Measurements from ENCODE around the gene SPSB2.

The SPSB2 gene

DNA sequence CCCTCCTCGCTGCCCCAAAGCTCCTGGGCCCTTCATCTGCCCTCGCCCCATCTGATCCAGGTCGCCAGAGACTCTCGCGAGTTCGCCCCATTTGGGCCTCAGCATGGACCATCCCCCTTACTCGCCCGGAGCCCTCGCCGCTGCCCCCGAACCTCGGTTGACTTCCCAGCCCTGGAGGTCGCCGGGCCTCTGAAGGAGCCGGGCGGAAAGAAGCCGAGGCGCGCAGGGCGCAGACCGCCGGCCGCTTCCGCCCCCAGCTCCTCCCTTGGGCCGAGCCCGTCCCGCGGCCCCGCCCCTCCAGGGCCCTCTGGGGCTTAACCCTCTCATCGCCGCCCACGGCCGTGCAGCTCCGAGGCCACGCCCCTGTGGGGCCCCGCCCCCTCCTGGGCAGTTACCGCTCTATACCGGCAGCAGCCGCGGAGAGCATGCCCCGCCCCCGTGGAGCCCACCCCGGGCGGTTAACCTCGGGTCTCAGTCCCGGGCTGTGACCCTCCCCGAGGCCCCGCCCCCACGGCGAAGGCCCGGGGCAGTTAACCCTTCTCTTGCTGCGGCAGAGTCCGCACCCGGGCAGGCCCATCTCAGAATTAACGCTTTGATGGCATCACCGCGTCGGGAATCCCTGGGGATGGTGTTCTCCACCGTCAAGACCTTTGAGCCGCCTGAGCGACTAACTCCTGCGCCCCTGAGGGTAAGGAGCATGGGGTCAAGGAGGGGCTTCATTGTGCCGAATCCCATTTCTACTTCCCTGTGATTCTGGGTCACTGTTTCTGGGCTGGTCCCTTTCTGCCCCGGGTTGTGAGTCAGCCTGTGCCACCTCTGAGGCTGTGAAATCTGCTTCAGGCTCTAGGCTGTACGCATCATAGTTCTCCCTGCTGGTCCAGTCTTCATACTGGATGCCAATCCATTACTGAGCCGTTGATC lies at the start of gene SPSB2:
TSS of gene SPSB2 (minus strand) at position 210 of the 921 bp plus-strand sequence. CDS start 402 bp downstream, outside the sequence.
- Mint-ChIP-seq H3K27ac (peak within 1 kb of the TSS; percentile 75), H3K9me3 (ENCODE audit: low read depth) (no peaks in the 10 kb centered on the region), H3K36me3 (peaks cover 8% of the 10 kb centered on the region), H3K27me3 (no peaks in the 10 kb centered on the region), H3K4me1 (ENCODE audit: low read depth) (peaks cover 47% of the 10 kb centered on the region), H3K4me3 (peak within 1 kb of the TSS; percentile 89)

DNA sequence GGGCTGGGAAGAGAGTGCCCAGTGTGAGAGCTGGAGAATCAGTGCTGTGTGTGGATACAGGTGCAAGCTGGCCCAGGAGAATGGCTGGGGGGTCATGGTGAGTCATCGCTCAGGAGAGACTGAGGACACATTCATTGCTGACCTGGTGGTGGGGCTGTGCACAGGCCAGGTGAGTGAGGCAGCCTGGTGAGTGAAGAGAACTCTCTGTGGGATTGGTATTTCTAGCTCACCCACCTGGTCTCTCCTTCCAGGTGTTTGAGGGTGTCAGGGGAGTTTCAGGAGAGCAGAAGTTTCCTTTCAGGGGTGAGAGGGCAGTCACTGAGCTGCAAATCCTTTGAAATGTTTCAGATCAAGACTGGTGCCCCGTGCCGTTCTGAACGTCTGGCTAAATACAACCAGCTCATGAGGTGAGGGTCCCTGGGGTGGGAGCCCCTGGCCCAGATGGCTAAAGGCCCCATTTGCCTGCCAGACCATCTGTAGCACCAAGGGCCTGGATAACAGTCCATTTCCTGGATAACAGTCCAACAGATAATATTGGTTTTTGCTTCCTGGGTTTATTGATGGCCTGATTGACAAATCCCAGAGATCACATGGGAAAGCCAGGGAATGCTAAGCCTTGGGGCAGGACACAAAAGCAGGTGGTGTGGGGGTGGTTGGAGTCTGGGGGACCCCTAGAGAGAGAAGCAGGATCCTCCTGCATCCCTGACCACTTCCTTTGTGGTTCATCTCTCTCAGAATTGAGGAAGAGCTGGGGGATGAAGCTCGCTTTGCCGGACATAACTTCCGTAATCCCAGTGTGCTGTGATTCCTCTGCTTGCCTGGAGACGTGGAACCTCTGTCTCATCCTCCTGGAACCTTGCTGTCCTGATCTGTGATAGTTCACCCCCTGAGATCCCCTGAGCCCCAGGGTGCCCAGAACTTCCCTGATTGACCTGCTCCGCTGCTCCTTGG lies 49.2 kb upstream of the SPSB2 start:
- H3K4me1 Mint-ChIP-seq (ENCODE audit: low read depth), result peaks cover 22% of the 10 kb centered on the region
- no peaks in the 10 kb centered on the region for H3K27me3 Mint-ChIP-seq
- peaks cover 2% of the 10 kb centered on the region for H3K36me3 Mint-ChIP-seq
- no peaks in the 10 kb centered on the region for H3K9me3 Mint-ChIP-seq (ENCODE audit: low read depth)
- no peak overlapping the region for H3K27ac Mint-ChIP-seq
- H3K4me3 Mint-ChIP-seq, result no peak overlapping the region

DNA sequence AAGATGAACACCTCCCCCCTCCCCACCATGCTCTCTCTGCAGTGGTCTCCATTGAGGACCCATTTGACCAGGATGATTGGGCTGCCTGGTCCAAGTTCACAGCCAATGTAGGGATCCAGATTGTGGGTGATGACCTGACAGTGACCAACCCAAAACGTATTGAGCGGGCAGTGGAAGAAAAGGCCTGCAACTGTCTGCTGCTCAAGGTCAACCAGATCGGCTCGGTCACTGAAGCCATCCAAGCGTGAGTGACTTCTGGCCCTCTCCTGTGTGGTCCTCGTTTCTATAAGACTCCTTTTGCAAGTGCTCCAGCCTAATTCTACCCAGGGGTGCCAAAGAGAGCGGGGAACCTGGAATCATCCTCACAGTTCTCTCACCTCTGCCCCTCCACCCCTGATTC lies 48.4 kb upstream of the SPSB2 start:
- Mint-ChIP-seq H3K36me3 (peaks cover 2% of the 10 kb centered on the region), H3K4me1 (ENCODE audit: low read depth) (peaks cover 18% of the 10 kb centered on the region), H3K27ac (peak overlapping the region; percentile 16), H3K4me3 (no peak overlapping the region), H3K27me3 (no peaks in the 10 kb centered on the region), H3K9me3 (ENCODE audit: low read depth) (no peaks in the 10 kb centered on the region)

- H3K4me1 Mint-ChIP-seq (ENCODE audit: low read depth), result peaks cover 25% of the 10 kb centered on the region
- H3K27me3 Mint-ChIP-seq, result no peaks in the 10 kb centered on the region
- H3K27ac Mint-ChIP-seq, result no peak overlapping the region
- no peak overlapping the region for H3K4me3 Mint-ChIP-seq
- peaks cover 2% of the 10 kb centered on the region for H3K36me3 Mint-ChIP-seq
- no peaks in the 10 kb centered on the region for H3K9me3 Mint-ChIP-seq (ENCODE audit: low read depth)
Observed at GRCh38 chr12:6919588-6919987, 46.5 kb upstream of the SPSB2 start.

DNA sequence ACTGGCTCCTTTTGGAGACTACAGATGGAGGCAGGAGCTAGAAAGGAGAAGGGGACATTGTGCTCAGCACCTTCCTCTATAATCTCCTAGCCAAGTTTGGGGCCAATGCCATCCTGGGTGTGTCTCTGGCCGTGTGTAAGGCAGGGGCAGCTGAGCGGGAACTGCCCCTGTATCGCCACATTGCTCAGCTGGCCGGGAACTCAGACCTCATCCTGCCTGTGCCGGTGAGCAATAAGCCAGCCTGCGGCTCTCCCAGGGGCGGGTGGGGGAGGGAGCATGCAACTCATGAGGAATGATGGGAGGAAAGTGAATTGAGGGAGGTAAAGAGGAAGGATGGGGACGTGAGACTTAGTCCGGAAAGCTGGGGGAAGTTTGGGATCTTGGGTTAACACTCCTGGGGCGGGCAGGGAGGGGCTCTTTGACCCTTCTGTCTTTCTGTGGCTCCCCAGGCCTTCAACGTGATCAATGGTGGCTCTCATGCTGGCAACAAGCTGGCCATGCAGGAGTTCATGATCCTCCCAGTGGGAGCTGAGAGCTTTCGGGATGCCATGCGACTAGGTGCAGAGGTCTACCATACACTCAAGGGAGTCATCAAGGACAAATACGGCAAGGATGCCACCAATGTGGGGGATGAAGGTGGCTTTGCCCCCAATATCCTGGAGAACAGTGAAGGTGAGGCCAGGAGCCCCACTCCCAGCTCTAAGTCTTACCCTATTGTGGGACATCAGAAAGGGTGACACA lies 44.6 kb upstream of the SPSB2 start:
- Mint-ChIP-seq H3K9me3 (ENCODE audit: low read depth) (no peaks in the 10 kb centered on the region), H3K27me3 (no peaks in the 10 kb centered on the region), H3K4me1 (ENCODE audit: low read depth) (peaks cover 29% of the 10 kb centered on the region), H3K36me3 (peaks cover 2% of the 10 kb centered on the region), H3K4me3 (no peak overlapping the region), H3K27ac (no peak overlapping the region)

DNA sequence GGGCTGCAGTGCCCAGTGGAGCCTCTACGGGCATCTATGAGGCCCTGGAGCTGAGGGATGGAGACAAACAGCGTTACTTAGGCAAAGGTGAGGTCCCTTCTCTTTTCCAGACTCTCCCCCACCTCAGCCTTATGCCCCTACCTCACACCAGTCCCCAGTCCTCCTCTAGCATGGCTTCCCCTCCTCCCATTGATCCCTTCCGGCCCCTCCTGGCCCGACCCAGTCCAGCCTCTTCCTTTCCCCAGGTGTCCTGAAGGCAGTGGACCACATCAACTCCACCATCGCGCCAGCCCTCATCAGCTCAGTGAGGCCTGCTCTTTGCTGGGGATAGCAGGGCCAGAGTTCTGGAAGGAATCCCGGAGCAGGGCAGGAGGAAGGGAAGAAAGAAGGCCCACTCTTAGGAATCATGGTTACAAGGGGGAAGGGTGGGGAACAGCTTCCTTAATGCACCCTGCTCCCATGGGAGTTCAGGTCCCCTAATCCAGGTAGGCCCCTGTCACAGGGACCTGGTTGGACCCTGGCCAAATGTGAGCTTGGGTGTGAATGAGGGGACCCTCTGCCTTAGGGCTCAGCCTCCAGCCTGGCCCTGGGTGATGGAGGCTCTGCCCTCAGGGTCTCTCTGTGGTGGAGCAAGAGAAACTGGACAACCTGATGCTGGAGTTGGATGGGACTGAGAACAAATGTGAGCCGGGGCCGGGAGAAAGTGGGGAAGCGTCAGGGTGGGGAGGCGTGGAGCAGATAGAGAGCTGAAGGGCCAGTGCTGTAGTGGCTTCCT lies 43.5 kb upstream of the SPSB2 start:
- Mint-ChIP-seq H3K4me1 (ENCODE audit: low read depth) (peaks cover 29% of the 10 kb centered on the region), H3K27ac (peak overlapping the region; percentile 81), H3K36me3 (peaks cover 2% of the 10 kb centered on the region)

DNA sequence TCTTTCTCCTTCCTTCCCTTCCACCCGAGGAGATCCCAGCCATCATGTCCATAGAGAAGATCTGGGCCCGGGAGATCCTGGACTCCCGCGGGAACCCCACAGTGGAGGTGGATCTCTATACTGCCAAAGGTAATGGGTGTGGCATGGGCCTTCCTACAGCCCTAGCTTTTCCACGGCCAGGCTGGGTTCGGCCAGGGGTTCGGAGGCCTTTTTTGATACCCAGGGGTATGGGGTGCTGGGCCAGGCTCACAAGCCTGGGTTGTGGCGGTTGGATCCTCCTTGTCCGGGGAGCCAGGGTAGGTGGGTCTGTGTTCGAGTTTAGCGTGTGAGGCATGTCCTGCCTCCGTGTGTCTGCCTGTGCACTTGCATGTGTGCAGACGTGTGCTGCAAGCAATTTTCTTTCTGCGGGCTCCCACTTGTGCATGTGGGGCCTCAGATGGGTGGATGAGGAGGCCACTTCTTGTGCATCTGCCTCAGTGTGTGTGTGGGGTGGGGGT lies 42.7 kb upstream of the SPSB2 start:
- Mint-ChIP-seq H3K36me3 (peaks cover 2% of the 10 kb centered on the region), H3K4me3 (peak overlapping the region; percentile 93), H3K4me1 (ENCODE audit: low read depth) (peaks cover 29% of the 10 kb centered on the region), H3K9me3 (ENCODE audit: low read depth) (no peaks in the 10 kb centered on the region), H3K27me3 (no peaks in the 10 kb centered on the region), H3K27ac (peak overlapping the region; percentile 22)

More for the DNA sequence above, 43.5 kb upstream of the SPSB2 start:
- Mint-ChIP-seq H3K27me3 (no peaks in the 10 kb centered on the region), H3K4me3 (peak overlapping the region; percentile 93), H3K9me3 (ENCODE audit: low read depth) (no peaks in the 10 kb centered on the region)

DNA sequence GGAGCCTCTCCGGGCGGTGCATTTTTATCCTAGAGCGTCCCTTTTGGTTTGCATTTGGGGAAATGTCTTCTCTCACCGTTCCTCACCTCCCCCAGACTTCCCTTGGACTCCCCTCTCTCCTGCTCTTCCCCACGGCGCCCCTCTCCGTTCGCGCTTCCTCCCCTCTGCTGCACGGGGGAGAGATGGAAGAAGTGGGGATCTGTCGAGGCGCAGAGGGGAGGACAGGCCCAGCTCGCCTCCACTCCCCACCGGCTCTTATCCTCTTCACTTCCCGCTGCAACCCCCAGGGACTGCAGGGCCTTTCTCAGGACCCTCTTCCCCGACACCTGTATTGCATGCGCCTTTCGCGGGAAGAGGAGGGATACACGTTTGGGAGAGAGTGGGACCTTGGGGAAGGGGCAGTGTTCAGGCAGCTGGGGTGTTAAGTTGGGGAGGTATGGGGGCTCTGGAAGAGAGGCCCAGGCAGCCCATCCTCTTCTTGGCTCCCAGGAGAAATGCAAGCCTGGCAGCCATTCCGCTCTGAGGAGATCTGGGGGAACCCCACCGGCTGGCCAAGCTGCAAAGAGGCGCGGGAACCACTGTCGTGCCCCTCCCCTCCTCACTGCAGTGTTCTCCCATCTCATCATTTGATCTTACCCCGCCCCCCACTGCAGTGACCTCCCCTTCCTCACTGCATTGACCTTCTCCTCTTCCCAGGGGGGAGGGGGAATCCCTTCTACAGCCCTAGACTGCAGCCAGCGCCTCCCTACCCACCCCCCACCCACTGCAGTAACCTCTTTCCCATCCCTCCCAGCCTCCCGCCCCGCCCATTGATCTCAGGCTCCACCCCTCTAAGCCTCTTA lies 42.1 kb upstream of the SPSB2 start:
- H3K4me1 Mint-ChIP-seq (ENCODE audit: low read depth), result peaks cover 29% of the 10 kb centered on the region
- no peaks in the 10 kb centered on the region for H3K9me3 Mint-ChIP-seq (ENCODE audit: low read depth)
- no peaks in the 10 kb centered on the region for H3K27me3 Mint-ChIP-seq
- peaks cover 2% of the 10 kb centered on the region for H3K36me3 Mint-ChIP-seq
- H3K27ac Mint-ChIP-seq, result peak overlapping the region; percentile 84
- peak overlapping the region; percentile 93 for H3K4me3 Mint-ChIP-seq

- Mint-ChIP-seq H3K27me3 (no peaks in the 10 kb centered on the region), H3K9me3 (ENCODE audit: low read depth) (no peaks in the 10 kb centered on the region), H3K4me1 (ENCODE audit: low read depth) (peaks cover 29% of the 10 kb centered on the region), H3K4me3 (peak within 1 kb of the TSS; percentile 93), H3K27ac (peak within 1 kb of the TSS; percentile 88), H3K36me3 (no peaks in the 10 kb centered on the region)
Observed at GRCh38 chr12:6914246-6914946, 41.3 kb upstream of the SPSB2 start, which contains the start of gene ENO2. TSS of gene ENO2 (plus strand) at chr12:6914580. CDS start at chr12:6915833, 1,253 bp downstream.

DNA sequence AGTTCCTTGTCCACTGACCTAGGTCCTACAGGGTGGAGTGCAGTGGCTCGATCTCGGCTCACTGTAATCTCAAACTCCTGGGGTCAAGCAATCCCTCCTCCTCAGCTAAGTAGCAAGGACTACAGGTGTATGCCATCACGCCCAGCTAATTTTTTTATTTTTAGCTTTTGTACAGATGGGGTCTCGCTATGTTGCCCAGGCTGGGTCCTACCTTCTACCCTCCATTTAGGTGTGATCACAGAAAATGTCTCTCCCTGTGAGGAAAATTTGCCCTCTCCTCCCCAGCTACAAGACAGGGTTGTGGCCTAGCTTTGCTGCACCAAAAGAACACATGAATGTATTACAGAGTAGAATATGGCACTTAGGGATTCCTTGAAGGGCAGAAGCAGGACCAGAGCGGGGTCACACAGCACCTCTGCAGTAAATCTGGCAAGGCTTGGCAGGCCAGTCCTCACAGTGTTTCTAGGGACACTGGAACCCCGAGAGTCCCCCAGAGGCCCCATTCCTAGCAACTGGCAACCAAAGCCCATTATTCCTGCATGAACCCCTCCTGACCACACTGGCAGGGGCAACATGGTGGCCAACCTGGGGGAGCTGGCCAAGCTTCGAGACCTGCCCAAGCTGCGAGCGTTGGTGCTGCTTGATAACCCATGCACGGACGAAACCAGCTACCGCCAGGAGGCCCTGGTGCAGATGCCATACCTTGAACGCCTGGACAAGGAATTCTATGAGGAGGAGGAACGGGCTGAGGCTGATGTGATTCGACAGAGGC lies 39.2 kb upstream of the SPSB2 start:
- peaks cover 29% of the 10 kb centered on the region for H3K4me1 Mint-ChIP-seq (ENCODE audit: low read depth)
- peak overlapping the region; percentile 82 for H3K27ac Mint-ChIP-seq
- no peaks in the 10 kb centered on the region for H3K9me3 Mint-ChIP-seq (ENCODE audit: low read depth)
- H3K27me3 Mint-ChIP-seq, result no peaks in the 10 kb centered on the region
- H3K36me3 Mint-ChIP-seq, result no peaks in the 10 kb centered on the region
- no peak overlapping the region for H3K4me3 Mint-ChIP-seq

GRCh38 chr12:6909421-6910145 lies 36.5 kb upstream of the SPSB2 start:
- Mint-ChIP-seq H3K4me1 (ENCODE audit: low read depth) (peaks cover 12% of the 10 kb centered on the region), H3K27me3 (no peaks in the 10 kb centered on the region), H3K9me3 (ENCODE audit: low read depth) (no peaks in the 10 kb centered on the region), H3K27ac (peak overlapping the region; percentile 38), H3K4me3 (no peak overlapping the region), H3K36me3 (no peaks in the 10 kb centered on the region)
